Measurements from ENCODE around the gene EFNA4. TPM values are rescaled to one million over a fixed set of nuclear protein-coding genes. Genes with fewer than 3 reads are reported as not detected.

EFNA4 gene, protein sequence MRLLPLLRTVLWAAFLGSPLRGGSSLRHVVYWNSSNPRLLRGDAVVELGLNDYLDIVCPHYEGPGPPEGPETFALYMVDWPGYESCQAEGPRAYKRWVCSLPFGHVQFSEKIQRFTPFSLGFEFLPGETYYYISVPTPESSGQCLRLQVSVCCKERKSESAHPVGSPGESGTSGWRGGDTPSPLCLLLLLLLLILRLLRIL
- total RNA-seq, result 6.1 TPM
- 1 to 10 TPM; 2.5 to 5.9 (median 4.2) TPM for polyA plus RNA-seq

DNA sequence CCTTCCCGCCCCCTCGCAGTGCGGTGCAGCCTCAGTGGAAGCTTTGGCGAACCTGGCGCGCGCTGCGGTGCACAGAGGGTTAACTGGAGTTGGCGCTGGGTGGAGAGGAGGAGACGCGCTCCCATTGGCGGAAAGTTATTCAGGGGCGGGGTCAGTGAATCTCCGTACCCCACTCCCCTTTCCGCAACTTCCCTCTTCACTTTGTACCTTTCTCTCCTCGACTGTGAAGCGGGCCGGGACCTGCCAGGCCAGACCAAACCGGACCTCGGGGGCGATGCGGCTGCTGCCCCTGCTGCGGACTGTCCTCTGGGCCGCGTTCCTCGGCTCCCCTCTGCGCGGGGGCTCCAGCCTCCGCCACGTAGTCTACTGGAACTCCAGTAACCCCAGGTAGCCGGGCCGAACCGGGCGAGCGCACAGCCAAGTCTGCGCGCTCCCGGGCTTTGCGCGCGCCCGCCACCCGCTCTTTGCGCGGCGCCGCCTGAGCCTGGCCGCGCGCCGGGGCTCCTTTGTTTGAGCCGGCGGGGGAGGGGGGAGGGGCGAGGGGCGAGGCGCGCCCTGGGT, at the start of gene EFNA4:
Gene EFNA4, plus strand, starts transcription at position 191 of the 561 bp plus-strand sequence. Its CDS starts 84 bp downstream, at position 275.
- peaks cover 3% of the 10 kb centered on the region for H3K36me3 ChIP-seq (ENCODE audit: control insufficient read depth, insufficient read depth, low read length)
- H3K27ac ChIP-seq (ENCODE audit: insufficient read depth, low read length, poor library complexity, severe bottlenecking), result peak within 1 kb of the TSS; percentile 61
- no peaks in the 10 kb centered on the region for H3K9me3 ChIP-seq (ENCODE audit: control insufficient read depth in 2 of 2, low read length in 2 of 2)
- H3K4me3 ChIP-seq (ENCODE audit: low read depth, low read length), result peak within 1 kb of the TSS; percentile 84
- ATAC-seq (ENCODE audit: low read depth in 2 of 2) (peak; percentile 86), DNase-seq (peak; percentile 78 to 93 (median 86))
- Mint-ChIP-seq H3K4me1 (peaks cover 9 to 44% (median 23%) of the 10 kb centered on the region in 4 donors), H3K27ac (peak within 1 kb of the TSS; percentile 26 to 87 (median 73)), H3K27me3 (no peaks in the 10 kb centered on the region), H3K4me3 (peak within 1 kb of the TSS; percentile 91 to 97 (median 94)), H3K9me3 (no peaks in the 10 kb centered on the region), H3K36me3 (peaks cover 10% of the 10 kb centered on the region)
- H3K27me3 ChIP-seq (ENCODE audit: control insufficient read depth, insufficient read depth, low read length), result no peaks in the 10 kb centered on the region
- peaks cover 41% of the 10 kb centered on the region for H3K4me1 ChIP-seq (ENCODE audit: control insufficient read depth, insufficient read depth, low read length, poor library complexity, severe bottlenecking)

DNA sequence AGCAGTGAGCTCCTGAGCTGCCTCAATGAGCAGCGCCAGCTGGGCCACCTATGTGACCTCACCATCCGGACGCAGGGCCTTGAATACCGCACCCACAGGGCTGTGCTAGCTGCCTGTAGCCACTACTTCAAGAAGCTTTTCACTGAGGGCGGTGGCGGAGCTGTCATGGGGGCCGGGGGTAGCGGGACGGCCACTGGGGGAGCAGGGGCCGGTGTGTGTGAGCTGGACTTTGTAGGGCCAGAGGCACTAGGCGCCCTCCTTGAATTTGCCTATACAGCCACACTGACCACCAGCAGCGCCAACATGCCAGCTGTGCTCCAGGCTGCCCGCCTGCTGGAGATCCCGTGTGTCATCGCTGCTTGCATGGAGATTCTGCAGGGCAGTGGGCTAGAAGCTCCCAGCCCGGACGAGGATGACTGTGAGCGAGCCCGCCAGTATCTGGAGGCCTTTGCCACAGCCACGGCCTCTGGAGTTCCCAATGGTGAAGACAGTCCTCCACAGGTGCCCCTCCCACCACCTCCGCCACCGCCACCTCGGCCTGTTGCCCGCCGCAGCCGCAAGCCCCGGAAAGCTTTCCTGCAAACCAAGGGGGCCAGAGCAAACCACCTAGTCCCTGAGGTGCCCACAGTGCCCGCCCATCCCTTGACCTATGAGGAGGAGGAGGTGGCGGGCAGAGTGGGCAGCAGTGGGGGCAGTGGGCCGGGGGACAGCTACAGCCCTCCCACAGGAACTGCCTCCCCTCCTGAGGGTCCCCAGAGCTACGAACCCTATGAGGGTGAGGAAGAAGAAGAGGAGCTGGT, 48.6 kb upstream of the EFNA4 start:
- DNase-seq, result no peak
- no peaks in the 10 kb centered on the region for H3K27me3 Mint-ChIP-seq

DNA sequence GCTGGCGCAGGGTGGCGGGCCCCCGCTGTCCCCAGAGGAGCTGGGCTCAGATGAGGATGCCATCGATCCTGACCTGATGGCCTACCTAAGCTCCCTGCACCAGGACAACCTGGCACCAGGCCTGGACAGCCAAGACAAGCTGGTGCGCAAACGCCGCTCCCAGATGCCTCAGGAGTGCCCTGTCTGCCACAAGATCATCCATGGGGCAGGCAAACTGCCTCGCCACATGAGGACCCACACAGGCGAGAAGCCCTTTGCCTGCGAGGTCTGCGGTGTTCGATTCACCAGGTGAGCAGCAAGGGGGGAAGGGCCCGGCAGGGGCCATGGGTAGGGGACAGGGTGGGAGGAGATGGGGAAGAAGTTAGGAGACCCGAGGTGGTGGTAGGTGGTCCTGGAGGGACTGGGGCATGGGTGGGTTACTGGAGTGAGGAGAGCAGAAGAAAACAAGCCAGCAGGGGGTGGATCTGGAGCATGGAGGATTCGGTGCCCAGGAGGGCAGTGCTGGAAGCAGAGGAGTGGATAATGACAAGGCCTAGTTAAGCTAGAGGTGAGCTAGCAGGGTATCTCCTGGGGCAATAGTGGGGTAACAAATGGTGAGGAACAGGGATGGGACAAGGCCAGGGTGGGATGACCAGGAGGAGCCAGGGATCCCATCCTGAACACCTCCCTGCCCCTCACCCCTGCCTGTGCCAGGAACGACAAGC, 47.9 kb upstream of the EFNA4 start:
- DNase-seq (no peak), ATAC-seq (ENCODE audit: low read depth in 2 of 2) (no peak)
- Mint-ChIP-seq H3K4me1 (peaks cover 14 to 81% (median 58%) of the 10 kb centered on the region in 4 donors), H3K27ac (peak overlapping the region; percentile 92 to 99 (median 94)), H3K27me3 (no peaks in the 10 kb centered on the region), H3K36me3 (peaks cover 12% of the 10 kb centered on the region), H3K4me3 (peak overlapping the region; percentile 62 to 89 (median 76)), H3K9me3 (peaks cover 0 to 2% (median 0%) of the 10 kb centered on the region in 7 donors)
- Histone ChIP-seq H3K27me3 (ENCODE audit: control insufficient read depth, insufficient read depth, low read length) (no peaks in the 10 kb centered on the region), H3K36me3 (ENCODE audit: control insufficient read depth, insufficient read depth, low read length) (peaks cover 18% of the 10 kb centered on the region), H3K4me3 (ENCODE audit: low read depth, low read length) (no peak overlapping the region), H3K27ac (ENCODE audit: insufficient read depth, low read length, poor library complexity, severe bottlenecking) (peak overlapping the region; percentile 84), H3K4me1 (ENCODE audit: control insufficient read depth, insufficient read depth, low read length, poor library complexity, severe bottlenecking) (peaks cover 79% of the 10 kb centered on the region), H3K9me3 (ENCODE audit: control insufficient read depth in 2 of 2, low read length in 2 of 2) (no peaks in the 10 kb centered on the region)

More for the DNA sequence above, 48.6 kb upstream of the EFNA4 start:
- Mint-ChIP-seq H3K36me3 (peaks cover 13% of the 10 kb centered on the region), H3K9me3 (peaks cover 0 to 2% (median 0%) of the 10 kb centered on the region in 7 donors), H3K4me1 (peaks cover 12 to 82% (median 59%) of the 10 kb centered on the region in 4 donors), H3K27ac (peak overlapping the region; percentile 92 to 99 (median 92)), H3K4me3 (peak overlapping the region; percentile 81 to 91 (median 86))
- peaks cover 86% of the 10 kb centered on the region for H3K4me1 ChIP-seq (ENCODE audit: control insufficient read depth, insufficient read depth, low read length, poor library complexity, severe bottlenecking)
- no peak for ATAC-seq (ENCODE audit: low read depth in 2 of 2)
- H3K9me3 ChIP-seq (ENCODE audit: control insufficient read depth in 2 of 2, low read length in 2 of 2), result no peaks in the 10 kb centered on the region
- H3K36me3 ChIP-seq (ENCODE audit: control insufficient read depth, insufficient read depth, low read length), result peaks cover 18% of the 10 kb centered on the region
- no peak overlapping the region for H3K4me3 ChIP-seq (ENCODE audit: low read depth, low read length)
- H3K27ac ChIP-seq (ENCODE audit: insufficient read depth, low read length, poor library complexity, severe bottlenecking), result peak overlapping the region; percentile 84
- H3K27me3 ChIP-seq (ENCODE audit: control insufficient read depth, insufficient read depth, low read length), result no peaks in the 10 kb centered on the region

DNA sequence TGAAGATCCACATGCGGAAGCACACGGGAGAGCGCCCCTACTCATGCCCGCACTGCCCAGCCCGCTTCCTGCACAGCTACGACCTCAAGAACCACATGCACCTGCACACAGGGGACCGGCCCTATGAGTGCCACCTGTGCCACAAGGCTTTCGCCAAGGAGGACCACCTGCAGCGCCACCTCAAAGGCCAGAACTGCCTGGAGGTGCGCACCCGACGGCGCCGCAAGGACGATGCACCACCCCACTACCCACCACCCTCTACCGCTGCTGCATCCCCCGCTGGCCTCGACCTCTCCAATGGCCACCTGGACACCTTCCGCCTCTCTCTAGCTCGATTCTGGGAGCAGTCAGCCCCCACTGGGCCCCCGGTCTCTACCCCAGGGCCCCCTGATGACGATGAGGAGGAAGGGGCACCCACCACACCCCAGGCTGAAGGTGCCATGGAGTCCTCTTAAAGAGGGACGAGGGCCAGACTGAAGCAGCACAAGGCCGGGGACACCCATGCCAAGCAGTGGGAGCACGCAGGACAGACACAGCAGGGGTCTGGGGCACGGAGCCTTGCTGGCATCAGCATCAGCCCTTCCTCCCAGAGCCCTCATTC, 47.2 kb upstream of the EFNA4 start:
- H3K27ac Mint-ChIP-seq, result peak overlapping the region; percentile 92 to 99 (median 94)
- peaks cover 18% of the 10 kb centered on the region for H3K36me3 ChIP-seq (ENCODE audit: control insufficient read depth, insufficient read depth, low read length)
- no peaks in the 10 kb centered on the region for H3K9me3 ChIP-seq (ENCODE audit: control insufficient read depth in 2 of 2, low read length in 2 of 2)
- H3K27me3 ChIP-seq (ENCODE audit: control insufficient read depth, insufficient read depth, low read length), result no peaks in the 10 kb centered on the region
- H3K4me3 Mint-ChIP-seq, result peak overlapping the region; percentile 62 to 89 (median 76)
- peaks cover 72% of the 10 kb centered on the region for H3K4me1 ChIP-seq (ENCODE audit: control insufficient read depth, insufficient read depth, low read length, poor library complexity, severe bottlenecking)
- peaks cover 14 to 75% (median 59%) of the 10 kb centered on the region in 4 donors for H3K4me1 Mint-ChIP-seq
- DNase-seq (peak; percentile 22 to 71 (median 36)), ATAC-seq (ENCODE audit: low read depth in 2 of 2) (no peak)
- no peaks in the 10 kb centered on the region for H3K27me3 Mint-ChIP-seq
- peak overlapping the region; percentile 84 for H3K27ac ChIP-seq (ENCODE audit: insufficient read depth, low read length, poor library complexity, severe bottlenecking)
- H3K4me3 ChIP-seq (ENCODE audit: low read depth, low read length), result no peak overlapping the region
- peaks cover 12% of the 10 kb centered on the region for H3K36me3 Mint-ChIP-seq
- H3K9me3 Mint-ChIP-seq, result peaks cover 0 to 2% (median 0%) of the 10 kb centered on the region in 7 donors

DNA sequence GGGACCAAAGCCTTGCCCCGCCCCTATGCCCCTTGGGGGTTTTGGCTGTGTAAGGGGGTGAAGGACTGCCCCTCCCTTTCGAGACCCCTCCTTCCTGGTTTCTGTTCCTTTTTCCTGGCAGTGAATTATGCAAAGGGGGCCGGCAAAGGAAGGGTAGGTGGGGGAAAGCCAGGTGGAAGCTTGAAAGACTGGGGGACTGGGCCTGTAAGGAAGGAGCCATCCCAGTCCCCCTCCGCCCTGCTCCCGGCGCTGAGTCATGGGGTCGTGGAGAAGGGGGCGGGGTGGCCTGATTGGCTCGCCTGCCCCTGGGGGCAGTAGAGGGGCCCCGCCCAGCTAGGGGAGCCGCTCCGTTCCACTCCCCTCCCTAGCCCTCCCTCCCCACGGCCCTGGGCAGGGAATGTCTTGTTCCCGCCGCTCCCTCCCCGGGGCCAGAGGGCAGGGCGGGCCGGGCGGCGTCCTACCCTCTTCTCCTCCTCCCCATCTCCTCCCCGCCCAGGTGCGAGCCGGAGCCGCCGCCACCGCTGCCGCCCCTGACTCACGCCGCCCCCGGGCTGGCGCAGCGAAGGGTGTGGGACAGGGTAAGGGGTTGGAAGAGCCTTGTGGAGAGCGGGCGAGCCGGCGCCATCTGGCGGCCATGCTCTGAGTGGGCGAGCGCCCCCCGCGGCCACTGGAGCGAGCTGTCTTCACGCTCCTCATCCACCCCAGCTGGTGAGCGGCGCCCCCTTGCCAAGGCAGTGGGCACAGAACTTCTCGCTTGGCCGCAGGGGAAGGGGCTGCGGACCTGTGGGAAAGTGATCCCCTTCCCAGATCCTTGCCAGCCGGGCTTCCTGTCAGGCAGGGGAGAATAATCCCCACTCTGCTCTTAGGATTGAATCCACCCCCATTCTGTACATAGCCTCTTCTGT, 46.2 kb upstream of the EFNA4 start:
- DNase-seq (peak; percentile 82 to 92 (median 89)), ATAC-seq (ENCODE audit: low read depth in 2 of 2) (peak; percentile 90 to 94)
- Histone ChIP-seq H3K27ac (ENCODE audit: insufficient read depth, low read length, poor library complexity, severe bottlenecking) (peak overlapping the region; percentile 84), H3K4me1 (ENCODE audit: control insufficient read depth, insufficient read depth, low read length, poor library complexity, severe bottlenecking) (peaks cover 62% of the 10 kb centered on the region), H3K9me3 (ENCODE audit: control insufficient read depth in 2 of 2, low read length in 2 of 2) (no peaks in the 10 kb centered on the region), H3K36me3 (ENCODE audit: control insufficient read depth, insufficient read depth, low read length) (peaks cover 18% of the 10 kb centered on the region), H3K4me3 (ENCODE audit: low read depth, low read length) (no peak overlapping the region), H3K27me3 (ENCODE audit: control insufficient read depth, insufficient read depth, low read length) (no peaks in the 10 kb centered on the region)
- H3K27ac Mint-ChIP-seq, result peak overlapping the region; percentile 92 to 94 (median 93)
- peak overlapping the region; percentile 71 to 89 (median 82) for H3K4me3 Mint-ChIP-seq
- peaks cover 14 to 73% (median 58%) of the 10 kb centered on the region in 4 donors for H3K4me1 Mint-ChIP-seq
- H3K27me3 Mint-ChIP-seq, result no peaks in the 10 kb centered on the region
- H3K9me3 Mint-ChIP-seq, result peaks cover 0 to 2% (median 0%) of the 10 kb centered on the region in 7 donors
- H3K36me3 Mint-ChIP-seq, result peaks cover 12% of the 10 kb centered on the region

DNA sequence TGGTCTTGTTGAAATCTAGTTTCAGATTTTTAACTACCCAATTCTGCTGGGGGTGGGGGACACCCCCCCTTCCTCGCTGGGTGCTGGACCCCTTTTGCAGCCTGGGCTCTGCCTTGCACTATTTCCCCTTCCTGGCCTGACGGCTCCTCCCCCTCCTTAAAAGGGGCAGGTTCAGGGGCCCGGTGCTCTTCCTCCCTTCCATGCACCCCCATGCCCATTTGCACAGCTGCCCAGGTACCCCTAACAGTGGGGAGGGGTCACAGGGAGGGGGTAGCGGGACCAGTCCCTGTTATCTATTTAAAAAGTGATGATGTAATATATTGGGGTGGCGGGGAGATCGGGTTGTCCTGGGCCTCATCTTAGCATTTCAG, 45.6 kb upstream of the EFNA4 start:
- Mint-ChIP-seq H3K4me1 (peaks cover 9 to 66% (median 52%) of the 10 kb centered on the region in 4 donors), H3K27me3 (no peaks in the 10 kb centered on the region), H3K27ac (peak overlapping the region; percentile 68 to 93 (median 69)), H3K36me3 (peaks cover 12% of the 10 kb centered on the region), H3K9me3 (peaks cover 0 to 2% (median 0%) of the 10 kb centered on the region in 7 donors), H3K4me3 (peak overlapping the region; percentile 61 to 84 (median 76))
- DNase-seq, result no peak
- no peak overlapping the region for H3K4me3 ChIP-seq (ENCODE audit: low read depth, low read length)
- H3K27me3 ChIP-seq (ENCODE audit: control insufficient read depth, insufficient read depth, low read length), result no peaks in the 10 kb centered on the region
- peaks cover 18% of the 10 kb centered on the region for H3K36me3 ChIP-seq (ENCODE audit: control insufficient read depth, insufficient read depth, low read length)
- peak overlapping the region; percentile 84 for H3K27ac ChIP-seq (ENCODE audit: insufficient read depth, low read length, poor library complexity, severe bottlenecking)
- H3K9me3 ChIP-seq (ENCODE audit: control insufficient read depth in 2 of 2, low read length in 2 of 2), result no peaks in the 10 kb centered on the region
- no peak for ATAC-seq (ENCODE audit: low read depth in 2 of 2)
- peaks cover 56% of the 10 kb centered on the region for H3K4me1 ChIP-seq (ENCODE audit: control insufficient read depth, insufficient read depth, low read length, poor library complexity, severe bottlenecking)

Data from CD4-positive, CD25-positive, alpha-beta regulatory T cell (primary cell).